NCI-H460 (cell line): Measurements from ENCODE around the gene GLI3. TPM values are rescaled to one million over a fixed set of nuclear protein-coding genes. Genes with fewer than 3 reads are reported as not detected.
A peak's percentile ranks its signal among the peaks of the same experiment; 100 is the strongest.

Experiments
- DNase-seq: peaks from one replicate; pipeline ENCODE4 v3.0.0-alpha.2; 2016; ENCODE audit warnings: low read depth; ENCODE audit errors: extremely low read depth
- total RNA-seq: library from RNA; depleted of rRNA; stranded (reverse); fragments of >200 nt; shearing (Covaris generic); gene quantifications from 2 replicates; pipeline ENCODE4 v1.2.3, GENCODE V29; 2014

The GLI3 gene
- total RNA-seq, 1 experiment from 2014 or later = 3.0 TPM

GRCh38 chr7:41979834-41980307 is 257.1 kb downstream of the GLI3 start:
- DNase-seq = peak; percentile 20

GRCh38 chr7:41978858-41979257 is 258.2 kb downstream of the GLI3 start:
- DNase-seq = no peak

GRCh38 chr7:41977661-41978060 is 259.3 kb downstream of the GLI3 start:
- no peak for DNase-seq

GRCh38 chr7:41977151-41977651 is 259.8 kb downstream of the GLI3 start:
- DNase-seq = peak; percentile 49

- DNase-seq = no peak
Observed at GRCh38 chr7:41976411-41976810, 260.6 kb downstream of the GLI3 start.

GRCh38 chr7:41975849-41976248 is 261.2 kb downstream of the GLI3 start:
- no peak for DNase-seq

- no peak for DNase-seq
Observed at GRCh38 chr7:41974870-41975557, 262.0 kb downstream of the GLI3 start.

- no peak for DNase-seq
Observed at GRCh38 chr7:41973202-41973730, 263.7 kb downstream of the GLI3 start.

- no peak for DNase-seq
Observed at GRCh38 chr7:41972776-41973175, 264.2 kb downstream of the GLI3 start.

GRCh38 chr7:41972270-41972669 is 264.7 kb downstream of the GLI3 start:
- no peak for DNase-seq

GRCh38 chr7:41971640-41972187 is 265.3 kb downstream of the GLI3 start:
- no peak for DNase-seq

GRCh38 chr7:41970941-41971340 is 266.1 kb downstream of the GLI3 start:
- no peak for DNase-seq

- DNase-seq = no peak
Observed at GRCh38 chr7:41969561-41970105, 267.4 kb downstream of the GLI3 start.

GRCh38 chr7:41967156-41967555 is 269.9 kb downstream of the GLI3 start:
- no peak for DNase-seq

- no peak for DNase-seq
Observed at GRCh38 chr7:41965951-41966505, 271.0 kb downstream of the GLI3 start.

- DNase-seq = no peak
Observed at GRCh38 chr7:41964849-41965745, 271.9 kb downstream of the GLI3 start.

- DNase-seq = no peak
Observed at GRCh38 chr7:41964183-41964753, 272.7 kb downstream of the GLI3 start.

GRCh38 chr7:41956705-41957104 is 280.3 kb downstream of the GLI3 start:
- DNase-seq = no peak

GRCh38 chr7:41955893-41956675 is 280.9 kb downstream of the GLI3 start:
- peak; percentile 20 for DNase-seq
